ENCODE data around the gene ZC3H7A. TPM values are rescaled to one million over a fixed set of nuclear protein-coding genes. Genes with fewer than 3 reads are reported as not detected.
A peak's percentile ranks its signal among the peaks of the same experiment; 100 is the strongest.

Gene ZC3H7A
- total and polyA plus RNA-seq, 2 experiments from 2014 or later = 44.7 to 55.5 TPM

GRCh38 chr16:11719762-11720161 lies 77.3 kb downstream of the ZC3H7A start:
- no peak overlapping the region for H3K27ac ChIP-seq
- no peak overlapping the region for H3K4me3 ChIP-seq
- H3K36me3 ChIP-seq = peaks cover 21% of the 10 kb centered on the region
- TF ChIP-seq, protein P1, sequence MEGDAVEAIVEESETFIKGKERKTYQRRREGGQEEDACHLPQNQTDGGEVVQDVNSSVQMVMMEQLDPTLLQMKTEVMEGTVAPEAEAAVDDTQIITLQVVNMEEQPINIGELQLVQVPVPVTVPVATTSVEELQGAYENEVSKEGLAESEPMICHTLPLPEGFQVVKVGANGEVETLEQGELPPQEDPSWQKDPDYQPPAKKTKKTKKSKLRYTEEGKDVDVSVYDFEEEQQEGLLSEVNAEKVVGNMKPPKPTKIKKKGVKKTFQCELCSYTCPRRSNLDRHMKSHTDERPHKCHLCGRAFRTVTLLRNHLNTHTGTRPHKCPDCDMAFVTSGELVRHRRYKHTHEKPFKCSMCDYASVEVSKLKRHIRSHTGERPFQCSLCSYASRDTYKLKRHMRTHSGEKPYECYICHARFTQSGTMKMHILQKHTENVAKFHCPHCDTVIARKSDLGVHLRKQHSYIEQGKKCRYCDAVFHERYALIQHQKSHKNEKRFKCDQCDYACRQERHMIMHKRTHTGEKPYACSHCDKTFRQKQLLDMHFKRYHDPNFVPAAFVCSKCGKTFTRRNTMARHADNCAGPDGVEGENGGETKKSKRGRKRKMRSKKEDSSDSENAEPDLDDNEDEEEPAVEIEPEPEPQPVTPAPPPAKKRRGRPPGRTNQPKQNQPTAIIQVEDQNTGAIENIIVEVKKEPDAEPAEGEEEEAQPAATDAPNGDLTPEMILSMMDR (IDR thresholded peaks at IDR 0.05; ENCODE audit: low read depth, low read length) = no peak
- no peaks in the 10 kb centered on the region for H3K9me3 ChIP-seq (ENCODE audit: low read depth)
- DNase-seq (ENCODE audit: low read depth in 1 of 2, low spot score in 1 of 2) = no peak
- H3K4me1 ChIP-seq (ENCODE audit: low read depth) = peaks cover 15% of the 10 kb centered on the region
- H3K27me3 ChIP-seq = no peaks in the 10 kb centered on the region

GRCh38 chr16:11719171-11719570 lies 77.9 kb downstream of the ZC3H7A start:
- no peak overlapping the region for H3K4me3 ChIP-seq
- no peaks in the 10 kb centered on the region for H3K27me3 ChIP-seq
- peaks cover 15% of the 10 kb centered on the region for H3K4me1 ChIP-seq (ENCODE audit: low read depth)
- H3K36me3 ChIP-seq = peaks cover 21% of the 10 kb centered on the region
- DNase-seq (ENCODE audit: low read depth in 1 of 2, low spot score in 1 of 2) = no peak
- no peak overlapping the region for H3K27ac ChIP-seq
- H3K9me3 ChIP-seq (ENCODE audit: low read depth) = no peaks in the 10 kb centered on the region
- TF ChIP-seq, protein P1 (IDR thresholded peaks at IDR 0.05; ENCODE audit: low read depth, low read length) = no peak

- Histone ChIP-seq H3K4me3 (no peak overlapping the region), H3K27ac (no peak overlapping the region), H3K4me1 (ENCODE audit: low read depth) (peaks cover 15% of the 10 kb centered on the region), H3K27me3 (no peaks in the 10 kb centered on the region), H3K36me3 (peaks cover 24% of the 10 kb centered on the region), H3K9me3 (ENCODE audit: low read depth) (no peaks in the 10 kb centered on the region)
- TF ChIP-seq, protein P1 (IDR thresholded peaks at IDR 0.05; ENCODE audit: low read depth, low read length) = no peak
- no peak for DNase-seq (ENCODE audit: low read depth in 1 of 2, low spot score in 1 of 2)
Observed at GRCh38 chr16:11717811-11718210, 79.2 kb downstream of the ZC3H7A start.

DNA sequence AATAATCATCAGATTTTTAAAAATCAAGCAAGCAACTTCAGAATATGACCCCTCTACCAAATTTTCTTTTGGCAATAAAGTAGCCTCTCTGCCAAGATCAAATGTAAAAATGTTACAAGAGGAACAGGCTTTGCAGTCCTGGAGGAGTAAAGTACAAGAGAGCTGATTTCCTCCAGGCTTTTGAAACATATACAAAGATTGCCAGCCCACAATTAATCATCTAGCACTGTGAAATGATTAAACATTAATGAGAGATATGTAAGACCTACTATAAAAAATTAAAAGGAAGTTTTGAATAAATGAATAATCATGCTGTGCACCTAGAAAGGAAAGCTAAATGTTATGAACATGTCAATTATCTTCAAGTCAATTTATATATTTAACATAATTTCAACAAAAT lies 80.7 kb downstream of the ZC3H7A start:
- Histone ChIP-seq H3K4me1 (ENCODE audit: low read depth) (peaks cover 10% of the 10 kb centered on the region), H3K9me3 (ENCODE audit: low read depth) (no peaks in the 10 kb centered on the region), H3K36me3 (peaks cover 21% of the 10 kb centered on the region), H3K4me3 (no peak overlapping the region), H3K27ac (peak overlapping the region; percentile 38), H3K27me3 (no peaks in the 10 kb centered on the region)
- TF ChIP-seq, protein P1 (IDR thresholded peaks at IDR 0.05; ENCODE audit: low read depth, low read length) = no peak
- no peak for DNase-seq (ENCODE audit: low read depth in 1 of 2, low spot score in 1 of 2)

DNA sequence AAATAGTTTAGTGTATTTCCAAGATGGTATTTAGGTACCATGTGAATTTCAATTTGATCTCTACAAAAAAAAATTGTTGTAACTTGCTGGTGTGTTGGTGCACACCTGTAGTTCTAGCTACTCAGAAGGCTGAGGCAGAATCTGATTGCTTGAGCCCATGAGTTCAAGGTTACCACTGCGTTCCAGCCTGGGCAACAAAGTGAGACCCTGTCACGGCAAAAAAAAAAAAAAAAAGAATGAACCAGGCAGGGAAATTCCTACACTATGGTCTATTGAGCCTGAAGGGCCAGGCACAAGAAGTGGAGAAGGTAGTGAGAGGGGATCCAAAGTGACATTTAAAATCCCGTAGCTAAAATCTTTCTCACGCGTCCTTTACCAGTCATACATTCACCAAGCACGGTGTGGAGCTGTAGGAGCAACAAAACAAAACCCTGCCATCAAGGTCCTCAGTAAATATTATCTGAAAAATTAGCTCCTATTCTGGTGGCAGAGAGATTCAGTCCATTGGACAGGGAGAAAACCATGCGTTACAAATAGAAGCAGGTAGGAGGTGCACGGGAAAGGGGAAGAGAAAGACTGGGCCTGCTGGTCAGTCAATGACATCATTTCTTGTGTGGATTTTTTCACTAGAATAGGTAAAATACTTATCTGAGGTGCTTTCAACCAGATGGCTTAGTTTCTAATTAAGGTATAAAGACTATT lies 81.7 kb downstream of the ZC3H7A start:
- TF ChIP-seq, protein P1 (IDR thresholded peaks at IDR 0.05; ENCODE audit: low read depth, low read length) = no peak
- Histone ChIP-seq H3K27ac (peak overlapping the region; percentile 38), H3K4me3 (no peak overlapping the region), H3K9me3 (ENCODE audit: low read depth) (no peaks in the 10 kb centered on the region), H3K36me3 (peaks cover 12% of the 10 kb centered on the region), H3K4me1 (ENCODE audit: low read depth) (peaks cover 10% of the 10 kb centered on the region), H3K27me3 (no peaks in the 10 kb centered on the region)
- no peak for DNase-seq (ENCODE audit: low read depth in 1 of 2, low spot score in 1 of 2)
